ENCODE data around the gene FAM13A. TPM values are rescaled to one million over a fixed set of nuclear protein-coding genes. Genes with fewer than 3 reads are reported as not detected.

FAM13A gene
- total and polyA plus RNA-seq, 2 of the 13 experiments (the other 11 are each of a cell fraction or from before 2014, with no cell fraction given), result 1.2 to 36.2 TPM

DNA sequence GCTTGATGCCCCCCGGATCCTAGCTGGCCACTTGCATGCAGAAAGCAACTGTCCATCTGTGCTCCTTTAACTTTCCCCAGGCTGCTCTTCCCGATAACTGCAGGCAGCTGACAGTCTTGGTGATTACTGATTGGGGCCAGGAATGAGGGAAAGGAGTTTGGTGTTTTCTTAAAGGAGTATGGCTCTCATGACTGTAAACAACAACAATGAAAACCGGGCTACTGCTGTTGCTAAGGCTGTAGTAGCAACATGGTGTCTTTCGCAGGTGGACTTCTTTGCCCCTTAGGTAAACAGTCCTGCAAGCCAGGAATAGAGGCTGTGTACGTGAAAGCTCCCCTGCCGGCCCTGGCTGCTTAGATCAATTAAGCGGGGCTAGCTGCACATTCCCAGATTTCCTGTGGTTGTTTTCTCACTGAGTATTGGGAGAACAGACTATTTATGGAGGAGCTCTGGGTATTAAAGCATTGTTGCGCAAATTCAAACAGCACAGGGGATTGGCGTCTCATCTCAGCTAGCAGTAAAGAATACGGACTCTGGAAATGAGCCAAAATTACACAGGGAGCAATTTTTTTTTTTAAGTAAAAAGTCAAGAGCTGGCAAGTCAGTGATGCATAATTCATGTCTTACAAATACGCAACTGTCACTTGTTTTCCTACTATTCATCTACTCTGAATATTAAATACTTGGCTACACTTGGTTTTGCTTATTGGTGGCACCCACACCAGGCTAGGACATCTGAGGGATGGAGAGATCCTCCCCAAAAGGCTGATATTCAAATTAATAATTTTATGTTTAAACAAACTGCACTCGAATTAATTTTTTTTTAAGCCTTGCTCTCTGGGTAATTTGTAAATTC, 297.7 kb downstream of the FAM13A start (continued):
- TF ChIP-seq AGO2 (optimal IDR thresholded peaks at IDR 0.05; ENCODE audit: low read depth, low read length) (no peak), TGIF2 (CRISPR knock-in tag; IDR thresholded peaks at IDR 0.05) (no peak), HNRNPL (IDR thresholded peaks at IDR 0.05; ENCODE audit: low read depth, low read length) (no peak), ZNF792 (CRISPR knock-in tag; IDR thresholded peaks at IDR 0.05) (no peak), RXRB (CRISPR knock-in tag; IDR thresholded peaks at IDR 0.05; ENCODE audit: borderline replicate concordance) (peak; percentile 30; the same call in 1 of the 2 replicates), ATF7 (IDR thresholded peaks at IDR 0.05) (no peak), ATF7 (CRISPR knock-in tag; IDR thresholded peaks at IDR 0.05) (no peak), ZNF567 (CRISPR knock-in tag; IDR thresholded peaks at IDR 0.05; ENCODE audit: borderline replicate concordance) (no peak), ZNF510 (CRISPR knock-in tag; IDR thresholded peaks at IDR 0.05; ENCODE audit: low read depth) (no peak), BORCS8-MEF2B (CRISPR knock-in tag; IDR thresholded peaks at IDR 0.05) (no peak), ONECUT2 (CRISPR knock-in tag; IDR thresholded peaks at IDR 0.05) (no peak), KAT8 (CRISPR knock-in tag; IDR thresholded peaks at IDR 0.05) (no peak), SIX4 (CRISPR knock-in tag; IDR thresholded peaks at IDR 0.05) (no peak), CCDC6 (CRISPR knock-in tag; IDR thresholded peaks at IDR 0.05) (no peak), ZNF468 (CRISPR knock-in tag; IDR thresholded peaks at IDR 0.05) (no peak), FOXK2 (IDR thresholded peaks at IDR 0.05) (no peak), KLF16 (CRISPR knock-in tag; IDR thresholded peaks at IDR 0.05) (no peak), FOXP1 (IDR thresholded peaks at IDR 0.05) (no peak), FOXP1 (CRISPR knock-in tag; IDR thresholded peaks at IDR 0.05) (peak; percentile 30), SYNCRIP (IDR thresholded peaks at IDR 0.05; ENCODE audit: insufficient read depth, low read depth, low read length) (no peak), KDM5B (CRISPR knock-in tag; IDR thresholded peaks at IDR 0.05; ENCODE audit: borderline replicate concordance) (no peak), IRF2 (CRISPR knock-in tag; IDR thresholded peaks at IDR 0.05) (0 out of 2 replicates have a peak, but pooled peaks have one; percentile 20)
- TF ChIP-seq, protein P1, sequence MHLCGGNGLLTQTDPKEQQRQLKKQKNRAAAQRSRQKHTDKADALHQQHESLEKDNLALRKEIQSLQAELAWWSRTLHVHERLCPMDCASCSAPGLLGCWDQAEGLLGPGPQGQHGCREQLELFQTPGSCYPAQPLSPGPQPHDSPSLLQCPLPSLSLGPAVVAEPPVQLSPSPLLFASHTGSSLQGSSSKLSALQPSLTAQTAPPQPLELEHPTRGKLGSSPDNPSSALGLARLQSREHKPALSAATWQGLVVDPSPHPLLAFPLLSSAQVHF (CRISPR knock-in tag; IDR thresholded peaks at IDR 0.05), result no peak
- TF ChIP-seq, protein P2, sequence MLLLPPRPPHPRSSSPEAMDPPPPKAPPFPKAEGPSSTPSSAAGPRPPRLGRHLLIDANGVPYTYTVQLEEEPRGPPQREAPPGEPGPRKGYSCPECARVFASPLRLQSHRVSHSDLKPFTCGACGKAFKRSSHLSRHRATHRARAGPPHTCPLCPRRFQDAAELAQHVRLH (CRISPR knock-in tag; IDR thresholded peaks at IDR 0.05; ENCODE audit: borderline replicate concordance, low read depth), result peak; percentile 49; the same call in 1 of the 2 replicates
- TF ChIP-seq, protein P3, sequence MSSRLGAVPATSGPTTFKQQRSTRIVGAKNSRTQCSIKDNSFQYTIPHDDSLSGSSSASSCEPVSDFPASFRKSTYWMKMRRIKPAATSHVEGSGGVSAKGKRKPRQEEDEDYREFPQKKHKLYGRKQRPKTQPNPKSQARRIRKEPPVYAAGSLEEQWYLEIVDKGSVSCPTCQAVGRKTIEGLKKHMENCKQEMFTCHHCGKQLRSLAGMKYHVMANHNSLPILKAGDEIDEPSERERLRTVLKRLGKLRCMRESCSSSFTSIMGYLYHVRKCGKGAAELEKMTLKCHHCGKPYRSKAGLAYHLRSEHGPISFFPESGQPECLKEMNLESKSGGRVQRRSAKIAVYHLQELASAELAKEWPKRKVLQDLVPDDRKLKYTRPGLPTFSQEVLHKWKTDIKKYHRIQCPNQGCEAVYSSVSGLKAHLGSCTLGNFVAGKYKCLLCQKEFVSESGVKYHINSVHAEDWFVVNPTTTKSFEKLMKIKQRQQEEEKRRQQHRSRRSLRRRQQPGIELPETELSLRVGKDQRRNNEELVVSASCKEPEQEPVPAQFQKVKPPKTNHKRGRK (CRISPR knock-in tag; IDR thresholded peaks at IDR 0.05), result no peak
- TF ChIP-seq, protein P4, sequence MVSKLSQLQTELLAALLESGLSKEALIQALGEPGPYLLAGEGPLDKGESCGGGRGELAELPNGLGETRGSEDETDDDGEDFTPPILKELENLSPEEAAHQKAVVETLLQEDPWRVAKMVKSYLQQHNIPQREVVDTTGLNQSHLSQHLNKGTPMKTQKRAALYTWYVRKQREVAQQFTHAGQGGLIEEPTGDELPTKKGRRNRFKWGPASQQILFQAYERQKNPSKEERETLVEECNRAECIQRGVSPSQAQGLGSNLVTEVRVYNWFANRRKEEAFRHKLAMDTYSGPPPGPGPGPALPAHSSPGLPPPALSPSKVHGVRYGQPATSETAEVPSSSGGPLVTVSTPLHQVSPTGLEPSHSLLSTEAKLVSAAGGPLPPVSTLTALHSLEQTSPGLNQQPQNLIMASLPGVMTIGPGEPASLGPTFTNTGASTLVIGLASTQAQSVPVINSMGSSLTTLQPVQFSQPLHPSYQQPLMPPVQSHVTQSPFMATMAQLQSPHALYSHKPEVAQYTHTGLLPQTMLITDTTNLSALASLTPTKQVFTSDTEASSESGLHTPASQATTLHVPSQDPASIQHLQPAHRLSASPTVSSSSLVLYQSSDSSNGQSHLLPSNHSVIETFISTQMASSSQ (IDR thresholded peaks at IDR 0.05; ENCODE audit: low read depth), result no peak
- TF ChIP-seq, protein P4 (CRISPR knock-in tag; IDR thresholded peaks at IDR 0.05; ENCODE audit: borderline replicate concordance), result no peak
